ENCODE data around the gene PSME1. TPM values are rescaled to one million over a fixed set of nuclear protein-coding genes. Genes with fewer than 3 reads are reported as not detected.

PSME1 gene
- total and polyA plus RNA-seq, 2 donors (not counting 3 experiments of a cell fraction or from before 2014, with no cell fraction given): 98.1 to 135 TPM

DNA sequence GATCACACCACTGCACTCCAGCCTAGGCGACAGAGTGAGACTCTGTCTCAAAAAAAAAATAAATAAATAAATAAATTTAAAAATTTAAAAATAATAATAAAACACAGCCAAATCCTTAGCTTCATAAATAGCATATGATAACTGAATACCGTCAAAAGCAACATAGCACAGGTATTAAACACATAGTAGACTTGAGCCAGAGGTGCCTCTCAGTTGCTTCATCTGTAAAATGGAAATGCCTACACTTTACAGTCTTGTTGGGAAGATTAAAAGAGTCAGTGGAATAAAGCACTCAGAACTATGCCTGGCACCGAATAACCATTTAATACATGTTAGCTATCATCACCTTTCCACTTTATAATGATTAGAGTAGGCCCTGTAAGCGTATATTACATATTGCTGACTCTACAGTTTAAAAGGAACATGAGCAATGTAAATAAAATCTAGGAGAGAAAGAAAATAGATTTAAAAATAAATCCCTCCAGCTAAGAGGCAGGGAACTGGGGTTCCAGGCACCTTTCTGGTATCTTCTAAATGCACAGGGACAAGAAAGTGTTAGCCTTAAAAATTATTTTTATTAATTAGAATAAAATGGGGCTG lies 29.2 kb upstream of the PSME1 start:
- ChIA-PET POLR2A (no interaction called here), CTCF (interaction anchor here (0.7 to 11.7 kb wide), 9 partner anchors 8 to 190 kb away, joined by 3 to 420 read pairs (median 4); partner anchors contain the start of genes CARMIL3, DCAF11, IRF9 and NRL)
- no peaks in the 10 kb centered on the region for H3K36me3 ChIP-seq (ENCODE audit: control insufficient read depth in 2 of 2, extremely low read depth in 1 of 2, insufficient read depth in 2 of 2, low read length in 2 of 2)
- no peaks in the 10 kb centered on the region for H4K20me1 ChIP-seq (replicated peaks; ENCODE audit: control insufficient read depth, extremely low read depth, insufficient read depth, low read length)
- H3K9me1 ChIP-seq (replicated peaks; ENCODE audit: control insufficient read depth, extremely low read depth, insufficient read depth, low read length): no peaks in the 10 kb centered on the region
- H3K4me1 ChIP-seq (ENCODE audit: control insufficient read depth, extremely low read depth, insufficient read depth, low read length): peaks cover 16% of the 10 kb centered on the region
- FAIRE-seq (no peak), DNase-seq (ENCODE audit: low read depth, low spot score) (no peak)
- H3K27me3 ChIP-seq (ENCODE audit: control insufficient read depth in 2 of 2, insufficient read depth in 2 of 2, low read length in 2 of 2): no peaks in the 10 kb centered on the region
- H3K9ac ChIP-seq (replicated peaks; ENCODE audit: extremely low read depth, insufficient read depth, low read length): no peak overlapping the region
- TF ChIP-seq, protein P1, sequence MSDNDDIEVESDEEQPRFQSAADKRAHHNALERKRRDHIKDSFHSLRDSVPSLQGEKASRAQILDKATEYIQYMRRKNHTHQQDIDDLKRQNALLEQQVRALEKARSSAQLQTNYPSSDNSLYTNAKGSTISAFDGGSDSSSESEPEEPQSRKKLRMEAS (IDR thresholded peaks at IDR 0.05; ENCODE audit: insufficient read depth, insufficient read length): no peak
- TF ChIP-seq, protein P2, sequence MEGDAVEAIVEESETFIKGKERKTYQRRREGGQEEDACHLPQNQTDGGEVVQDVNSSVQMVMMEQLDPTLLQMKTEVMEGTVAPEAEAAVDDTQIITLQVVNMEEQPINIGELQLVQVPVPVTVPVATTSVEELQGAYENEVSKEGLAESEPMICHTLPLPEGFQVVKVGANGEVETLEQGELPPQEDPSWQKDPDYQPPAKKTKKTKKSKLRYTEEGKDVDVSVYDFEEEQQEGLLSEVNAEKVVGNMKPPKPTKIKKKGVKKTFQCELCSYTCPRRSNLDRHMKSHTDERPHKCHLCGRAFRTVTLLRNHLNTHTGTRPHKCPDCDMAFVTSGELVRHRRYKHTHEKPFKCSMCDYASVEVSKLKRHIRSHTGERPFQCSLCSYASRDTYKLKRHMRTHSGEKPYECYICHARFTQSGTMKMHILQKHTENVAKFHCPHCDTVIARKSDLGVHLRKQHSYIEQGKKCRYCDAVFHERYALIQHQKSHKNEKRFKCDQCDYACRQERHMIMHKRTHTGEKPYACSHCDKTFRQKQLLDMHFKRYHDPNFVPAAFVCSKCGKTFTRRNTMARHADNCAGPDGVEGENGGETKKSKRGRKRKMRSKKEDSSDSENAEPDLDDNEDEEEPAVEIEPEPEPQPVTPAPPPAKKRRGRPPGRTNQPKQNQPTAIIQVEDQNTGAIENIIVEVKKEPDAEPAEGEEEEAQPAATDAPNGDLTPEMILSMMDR (IDR thresholded peaks at IDR 0.05; ENCODE audit: extremely low read depth in 1 of 2, insufficient read depth in 1 of 2, low read depth in 1 of 2, low read length in 2 of 2): no peak
- TF ChIP-seq POLR2A (IDR thresholded peaks at IDR 0.05; ENCODE audit: low read depth, low read length) (no peak), JUN (IDR thresholded peaks at IDR 0.05; ENCODE audit: borderline replicate concordance, insufficient read depth, insufficient read length, low read depth) (no peak), GATA2 (IDR thresholded peaks at IDR 0.05; ENCODE audit: insufficient read depth, insufficient read length, low read depth, low read length) (no peak), FOS (IDR thresholded peaks at IDR 0.05; ENCODE audit: borderline replicate concordance, insufficient read depth, low read length) (no peak), EZH2 (IDR thresholded peaks at IDR 0.05; ENCODE audit: borderline replicate concordance, low read depth, low read length, severe bottlenecking) (no peak), POLR2AphosphoS5 (IDR thresholded peaks at IDR 0.05; ENCODE audit: insufficient read depth, low read depth, low read length) (no peak), MYC (IDR thresholded peaks at IDR 0.05; ENCODE audit: low read depth, low read length) (no peak)
- H3K4me2 ChIP-seq (ENCODE audit: insufficient read depth, low read length): no peak overlapping the region
- dilution Hi-C loops (cut with MboI; ENCODE audit: extremely low pct_ligation_motif_present, low sequenced_read_pairs) (no loop called here), intact Hi-C loops (cut with micrococcal nuclease) (loop anchor here (1.0 kb wide), 1 partner anchor 12 kb away; the partner anchor contains the start of gene PCK2)
- no peaks in the 10 kb centered on the region for H3K79me2 ChIP-seq (ENCODE audit: control insufficient read depth, insufficient read depth, low read length)
- no peak overlapping the region for H2AFZ ChIP-seq (ENCODE audit: low read depth, low read length)
- no TSS peak for BruUV-seq (replicated peaks)
- H3K4me3 ChIP-seq (replicated peaks in 1 of 3; ENCODE audit: insufficient read depth in 1 of 3, low read depth in 1 of 3, low read length in 3 of 3): no peak overlapping the region
- no peak overlapping the region for H3K27ac ChIP-seq (ENCODE audit: insufficient read depth, low read depth, low read length)
- H3K9me3 ChIP-seq (replicated peaks; ENCODE audit: control insufficient read depth, insufficient read depth, low read length): no peaks in the 10 kb centered on the region

Data from endothelial cell of umbilical vein (primary cell).